B cell (primary cell): ENCODE measurements around the gene GPR142.

ENCODE experiments used
- CTCF ChIP-seq: fragments of 200-600 bp; IDR thresholded peaks from one replicate; pipeline ENCODE4 v1.8.0; 2022; ENCODE audit warnings: antibody characterized with exemption, mild to moderate bottlenecking
- EZH2 ChIP-seq: IDR thresholded peaks from 2 replicates; pipeline ENCODE4 v1.6.1; 2012; ENCODE audit warnings: borderline replicate concordance, low read depth, mild to moderate bottlenecking, moderate library complexity, low read length; ENCODE audit not compliant: insufficient read depth, poor library complexity, severe bottlenecking

- TF ChIP-seq CTCF = no peak
- no peak for TF ChIP-seq EZH2
These were observed 26.1 kb downstream of the GPR142 start for GRCh38 chr17:74393346-74393942.
